Stimulated activated CD4-positive, alpha-beta T cell treated with anti-CD3 and anti-CD28 coated beads, Interleukin-12 subunit alpha, Interleukin-12 subunit beta, amount 100 ng/mL, for 4 hours (primary cell): ENCODE results near the gene FXR1.
"Not testable (repeated sequence)": the region's sequence is repeated elsewhere in the genome, so short reads cannot be mapped to it uniquely, and the experiment has no call there.

Experiments used
- DNase-seq: peaks from one replicate; pipeline ENCODE4 v3.0.0-alpha.2; 2020

The FXR1 gene

DNA sequence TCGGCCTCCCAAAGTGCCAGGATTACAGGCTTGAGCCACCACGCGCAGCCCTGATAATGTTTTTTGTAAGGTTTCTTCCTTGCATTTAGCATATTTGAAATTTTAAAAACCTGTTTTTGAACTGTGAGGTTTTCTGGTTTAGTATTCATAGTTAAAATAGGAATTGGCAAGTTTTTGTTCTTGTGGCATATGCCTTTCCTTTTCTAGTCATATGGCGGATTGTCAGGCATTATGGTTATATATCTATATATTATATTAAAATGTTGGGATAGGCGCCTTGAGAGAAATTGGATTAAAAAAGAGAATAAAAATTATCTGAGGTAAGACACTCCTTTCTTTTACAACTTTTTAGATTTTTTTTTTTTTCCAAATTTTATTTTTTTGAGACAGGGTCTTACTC, 28.4 kb downstream of the FXR1 start:
- DNase-seq: no peak

DNA sequence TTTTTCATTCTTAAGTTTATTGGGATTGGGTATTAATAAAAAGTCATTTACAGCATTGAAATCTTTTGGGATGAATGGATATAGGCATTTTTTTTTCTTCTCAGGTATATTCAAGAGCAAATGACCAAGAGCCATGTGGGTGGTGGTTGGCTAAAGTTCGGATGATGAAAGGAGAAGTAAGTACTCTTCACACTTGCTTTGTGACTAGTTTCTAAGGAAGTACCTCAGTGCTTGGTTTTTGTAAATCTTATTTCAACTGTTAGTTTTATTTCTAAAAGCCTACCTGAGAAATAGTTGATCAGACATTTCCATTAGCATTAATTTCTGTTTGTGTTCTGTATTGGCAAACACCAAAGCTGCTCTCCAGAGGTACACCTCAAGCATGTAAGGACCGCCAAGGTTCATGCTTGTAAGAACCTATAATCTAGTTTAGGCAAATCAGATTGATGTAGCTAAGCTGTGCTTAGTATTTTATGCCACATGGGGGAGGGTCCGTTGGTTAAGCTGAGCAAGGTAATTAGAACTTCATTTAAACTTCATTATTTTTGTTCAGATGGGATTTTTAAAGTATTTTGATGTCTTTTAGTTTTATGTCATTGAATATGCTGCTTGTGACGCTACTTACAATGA, 35.4 kb downstream of the FXR1 start:
- no peak for DNase-seq

DNA sequence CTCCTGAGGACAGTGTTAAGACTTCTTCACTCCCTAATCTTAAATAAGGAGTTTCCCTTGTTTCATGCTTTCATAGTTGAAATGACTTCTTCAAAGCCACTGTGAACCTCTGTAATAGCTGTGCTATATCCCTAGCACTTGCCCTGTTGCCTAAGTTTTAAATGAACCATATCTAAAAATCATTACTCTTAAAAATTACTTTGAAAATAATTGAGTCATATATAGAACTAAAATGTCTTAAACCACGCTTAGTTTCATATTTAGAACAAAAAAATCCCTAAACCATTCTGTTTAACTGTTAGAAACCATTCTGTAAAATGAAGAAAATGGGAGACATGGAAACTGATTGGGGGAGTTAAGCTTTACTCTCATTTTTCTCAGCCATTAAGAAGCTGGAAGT, 47.2 kb downstream of the FXR1 start:
- no peak for DNase-seq

- no peak for DNase-seq
These were observed 48.6 kb downstream of the FXR1 start for GRCh38 chr3:180961087-180961486.

DNA sequence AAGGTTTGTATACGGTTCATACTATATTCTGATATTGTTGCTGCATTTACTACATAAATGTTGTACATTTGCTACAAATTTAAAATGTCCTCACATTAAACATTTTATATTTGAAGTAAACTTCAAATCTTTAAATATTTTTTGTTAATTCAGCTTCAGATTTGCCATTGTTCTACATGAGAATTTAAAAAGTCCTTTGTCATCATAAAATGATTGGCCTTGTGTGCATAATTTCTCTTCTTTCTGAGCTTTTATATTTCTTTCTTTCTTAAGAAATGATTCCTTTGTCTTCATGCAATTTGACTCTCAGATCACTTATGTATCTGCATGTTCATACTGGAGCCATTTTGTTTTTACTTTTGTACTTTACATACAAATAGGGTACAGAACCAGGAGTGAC, 49.1 kb downstream of the FXR1 start:
- no peak for DNase-seq

DNA sequence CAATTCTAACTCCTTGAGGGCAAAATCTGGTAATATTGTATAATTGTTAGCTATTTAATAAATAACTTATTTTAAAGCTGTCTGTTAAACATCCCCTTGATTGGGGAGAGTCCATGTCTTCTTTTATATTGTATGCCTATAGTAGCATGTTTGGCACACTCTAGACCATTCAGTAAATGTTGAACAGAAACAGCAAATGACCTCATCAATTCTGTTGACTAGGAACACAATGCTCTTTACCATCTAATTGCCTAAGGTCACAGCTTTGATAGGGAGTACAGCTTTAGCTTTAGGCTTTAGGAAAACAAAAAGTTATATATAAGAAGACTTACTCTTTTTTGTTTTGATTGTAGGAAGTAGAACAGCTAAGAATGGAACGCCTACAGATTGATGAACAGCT, 50.1 kb downstream of the FXR1 start:
- no peak for DNase-seq

DNA sequence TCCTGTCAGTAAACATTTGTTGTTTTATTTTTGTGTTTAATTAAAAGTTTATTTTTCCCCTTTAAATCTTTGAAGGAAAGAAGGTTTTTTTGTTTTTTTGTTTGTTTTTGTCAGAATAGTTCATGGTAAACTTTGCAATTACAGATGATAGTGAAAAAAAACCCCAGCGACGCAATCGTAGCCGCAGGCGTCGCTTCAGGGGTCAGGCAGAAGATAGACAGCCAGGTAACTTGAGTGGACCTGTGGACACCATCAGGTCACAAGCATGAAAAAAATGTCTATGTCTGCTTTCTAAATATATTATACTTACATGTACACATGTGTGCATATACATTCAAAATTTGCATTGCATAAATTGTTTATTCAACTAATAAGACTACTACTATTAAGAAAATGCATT, 58.5 kb downstream of the FXR1 start:
- DNase-seq: no peak

DNA sequence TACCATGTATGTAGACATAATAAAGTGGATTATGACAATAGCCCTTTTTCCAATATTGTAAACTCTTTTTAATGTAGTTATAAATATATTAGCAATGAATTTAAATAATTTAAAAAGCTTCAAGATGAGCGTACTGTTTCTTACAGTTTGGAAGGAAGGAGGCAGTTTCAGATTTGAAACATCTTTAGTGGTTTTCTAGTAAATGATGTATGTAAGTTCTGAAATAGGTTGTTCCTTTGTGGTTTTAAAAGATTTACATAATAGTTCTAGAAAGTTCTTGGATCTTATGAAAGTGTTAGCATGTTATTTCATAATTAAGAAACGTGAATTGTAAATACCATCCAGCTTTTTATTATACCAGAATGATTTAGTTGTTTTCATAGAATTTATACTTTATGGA, 61.1 kb downstream of the FXR1 start:
- DNase-seq: no peak

- DNase-seq: no peak
These were observed 61.8 kb downstream of the FXR1 start for GRCh38 chr3:180974286-180974685.

DNA sequence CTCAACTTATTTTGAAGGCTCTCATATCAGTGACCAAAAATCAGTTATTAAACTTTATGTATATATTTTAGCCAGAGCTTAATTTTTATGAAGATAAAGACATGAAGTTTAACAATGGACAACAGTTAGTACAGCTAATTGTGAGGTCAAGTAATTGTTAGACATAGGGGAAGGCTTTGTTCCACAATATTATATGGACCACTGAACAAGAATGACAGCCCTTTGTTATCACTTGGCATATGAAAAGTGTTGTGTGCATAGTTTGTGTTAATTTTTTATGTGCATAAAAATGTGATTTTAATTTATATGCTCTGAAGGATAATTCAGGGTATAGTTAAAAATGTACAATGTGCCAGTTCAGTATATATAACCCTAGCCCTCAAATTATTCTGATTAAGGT, 65.0 kb downstream of the FXR1 start:
- no peak for DNase-seq

DNA sequence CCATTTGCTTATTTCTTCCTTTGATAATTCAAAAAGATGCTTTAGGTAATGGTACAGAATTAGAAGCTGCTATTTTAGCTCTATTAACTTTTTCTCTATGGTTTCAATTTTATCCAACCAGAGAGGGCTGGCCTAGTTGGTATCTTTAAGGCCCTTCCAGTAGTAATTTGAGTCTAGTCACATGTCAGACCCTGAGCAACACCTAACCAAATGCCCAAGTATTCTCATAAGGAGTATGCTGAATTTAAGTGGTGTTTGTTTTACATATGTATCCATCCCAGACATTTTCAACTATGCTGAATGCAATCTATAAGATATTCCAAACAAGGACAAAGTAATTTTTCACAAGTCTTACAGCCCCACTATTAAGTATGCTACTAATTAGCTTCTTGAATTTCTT, 67.5 kb downstream of the FXR1 start:
- no peak for DNase-seq

DNA sequence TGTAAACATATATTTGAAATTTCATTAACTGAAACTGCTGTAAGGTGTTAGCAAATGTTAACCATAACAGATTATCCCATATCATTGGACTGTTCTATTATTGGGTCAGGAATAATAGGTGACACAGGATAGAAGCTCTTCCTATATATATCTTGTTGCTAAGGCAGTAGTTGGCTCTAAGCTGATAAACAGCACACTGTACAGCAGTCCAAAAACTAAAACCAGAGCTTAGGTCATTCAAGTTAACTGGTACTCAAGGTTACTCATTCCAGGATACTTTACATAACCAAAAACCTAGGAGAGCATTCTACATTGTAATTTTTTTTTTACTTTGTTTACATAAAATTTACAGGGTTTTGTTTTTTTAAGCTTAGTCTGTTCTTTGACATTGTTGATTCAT, 68.1 kb downstream of the FXR1 start:
- no peak for DNase-seq

DNA sequence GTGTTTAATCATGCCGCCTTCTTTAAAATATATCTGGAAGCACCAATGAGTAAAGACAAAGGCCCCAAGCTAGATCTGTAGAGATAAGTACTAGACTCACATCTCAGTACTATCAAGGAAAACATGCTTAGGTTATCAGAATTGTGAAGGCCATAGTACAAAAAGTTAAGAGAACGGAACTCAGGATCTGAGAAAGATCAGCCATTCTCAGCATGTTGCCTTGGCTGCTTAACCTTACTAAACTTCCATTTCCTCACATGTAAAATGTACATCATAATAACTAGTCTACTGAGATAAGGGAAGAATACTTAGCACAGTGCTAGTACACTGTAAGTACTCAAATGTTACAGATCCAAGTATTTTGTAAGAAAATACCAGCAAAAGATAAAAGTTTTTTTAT, 69.4 kb downstream of the FXR1 start:
- DNase-seq: no peak

DNA sequence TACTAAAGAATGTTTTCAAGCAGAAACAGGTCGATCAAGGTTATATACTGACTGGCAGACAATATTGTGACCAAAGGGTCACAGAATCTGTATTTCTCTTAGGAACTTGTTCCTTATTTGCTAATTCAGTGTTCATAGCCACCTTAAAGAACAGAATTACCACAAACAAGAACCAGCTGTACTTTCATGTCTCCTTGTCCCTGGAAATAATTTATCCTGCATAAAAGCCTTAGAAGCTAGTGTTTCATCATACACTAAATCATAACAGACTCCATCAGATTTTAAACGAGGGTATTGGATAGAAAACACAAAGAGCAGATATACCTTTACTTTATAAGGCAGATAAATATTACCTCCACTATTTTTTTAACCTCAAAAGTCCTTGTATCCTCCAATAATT, 70.7 kb downstream of the FXR1 start:
- DNase-seq: no peak

DNA sequence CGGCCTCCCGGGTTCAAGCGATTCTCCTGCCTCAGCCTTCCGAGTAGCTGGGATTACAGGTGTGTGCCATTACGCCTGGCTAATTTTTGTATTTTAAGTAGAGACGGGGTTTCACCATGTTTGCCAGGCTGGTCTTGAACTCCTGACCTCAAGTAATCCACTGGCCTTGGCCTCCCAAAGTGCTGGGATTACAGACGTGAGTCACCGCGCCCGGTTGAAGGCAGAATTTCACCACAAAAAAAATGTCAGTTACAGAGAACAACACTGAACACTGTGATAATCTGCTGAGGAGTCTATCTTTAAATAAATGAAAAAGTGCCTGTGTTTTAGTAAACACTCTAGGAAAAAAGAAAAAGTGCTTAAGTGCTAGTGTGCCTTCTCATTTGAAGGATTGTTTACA, 73.9 kb downstream of the FXR1 start:
- not testable (repeated sequence) for DNase-seq

DNA sequence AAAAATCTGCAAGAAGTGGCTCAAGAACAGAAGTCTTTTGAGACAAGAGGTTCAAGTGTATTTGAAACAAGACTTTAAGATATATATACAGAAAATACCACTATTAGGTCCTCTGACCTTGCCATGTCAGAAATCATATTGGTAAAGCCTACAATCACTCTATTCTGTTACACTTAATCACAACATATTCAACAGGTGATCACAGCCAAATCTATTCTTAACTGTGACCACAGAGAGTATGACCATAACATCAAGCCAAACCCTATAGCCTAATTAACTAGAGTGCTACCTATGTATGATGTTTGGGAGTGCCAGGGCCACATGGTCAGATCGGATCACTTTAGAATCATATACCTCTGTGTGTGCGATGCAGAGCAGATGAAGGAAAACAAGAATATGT, 74.9 kb downstream of the FXR1 start:
- DNase-seq: no peak

- peak; percentile 81 for DNase-seq
These were observed 77.1 kb downstream of the FXR1 start, which contains the start of gene DNAJC19 for GRCh38 chr3:180989291-180990163. Gene DNAJC19 (minus strand): TSS chr3:180989736. CDS start chr3:180989602, 134 bp downstream.

DNA sequence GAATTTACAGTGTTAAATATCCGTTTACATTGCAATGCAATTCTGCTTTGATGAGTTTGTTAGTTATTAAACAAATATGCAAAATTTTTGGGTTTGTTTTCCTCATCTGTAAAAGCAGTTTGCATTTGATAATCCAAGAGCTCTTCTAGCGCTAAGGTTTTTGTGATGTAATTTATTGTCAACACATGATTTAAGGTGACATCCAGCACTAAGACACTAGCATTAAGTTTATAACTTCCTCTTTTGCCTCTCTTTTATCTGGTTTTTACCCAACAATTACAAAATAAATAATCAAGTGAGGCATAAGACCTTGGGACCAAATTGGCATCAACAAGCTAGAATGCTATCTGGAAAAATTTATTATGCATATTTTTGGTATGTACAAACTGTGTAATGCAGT, 78.0 kb downstream of the FXR1 start:
- no peak for DNase-seq

GRCh38 chr3:180996415-180996932, 84.0 kb downstream of the FXR1 start:
- no peak for DNase-seq

DNA sequence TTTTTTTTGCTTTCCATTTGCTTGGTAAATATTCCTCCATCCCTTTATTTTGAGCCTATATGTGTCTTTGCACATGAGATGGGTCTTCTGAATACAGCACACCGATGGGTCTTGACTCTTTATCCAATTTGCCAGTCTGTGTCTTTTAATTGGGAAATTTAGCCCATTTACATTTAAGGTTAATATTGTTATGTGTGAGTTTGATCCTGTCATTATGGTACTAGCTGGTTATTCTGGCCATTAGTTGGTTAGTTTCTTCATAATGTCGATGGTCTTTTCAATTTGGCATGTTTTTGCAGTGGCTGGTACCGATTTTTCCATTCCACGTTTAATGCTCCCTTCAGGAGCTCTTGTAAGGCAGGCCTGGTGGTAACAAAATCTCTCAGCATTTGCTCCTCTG, 89.9 kb downstream of the FXR1 start:
- DNase-seq: not testable (repeated sequence)

DNA sequence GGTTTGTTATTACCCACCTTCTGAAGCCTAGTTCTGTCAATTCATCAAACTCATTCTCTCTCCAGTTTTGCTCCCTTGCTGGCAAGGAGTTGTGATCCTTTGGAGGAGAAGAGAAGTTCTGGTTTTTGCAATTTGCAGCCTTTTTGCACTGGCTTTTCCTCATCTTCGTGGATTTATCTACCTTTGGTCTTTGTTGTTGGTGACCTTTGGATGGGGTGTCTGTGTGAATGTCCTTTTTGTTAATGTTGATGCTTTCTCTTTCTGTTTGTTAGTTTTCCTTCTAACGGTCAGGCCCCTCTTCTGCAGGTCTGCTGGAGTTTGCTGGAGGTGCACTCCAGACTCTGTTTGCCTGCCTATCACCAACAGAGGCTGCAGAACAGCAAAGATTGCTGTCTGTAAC, 91.0 kb downstream of the FXR1 start:
- DNase-seq: not testable (repeated sequence)

DNA sequence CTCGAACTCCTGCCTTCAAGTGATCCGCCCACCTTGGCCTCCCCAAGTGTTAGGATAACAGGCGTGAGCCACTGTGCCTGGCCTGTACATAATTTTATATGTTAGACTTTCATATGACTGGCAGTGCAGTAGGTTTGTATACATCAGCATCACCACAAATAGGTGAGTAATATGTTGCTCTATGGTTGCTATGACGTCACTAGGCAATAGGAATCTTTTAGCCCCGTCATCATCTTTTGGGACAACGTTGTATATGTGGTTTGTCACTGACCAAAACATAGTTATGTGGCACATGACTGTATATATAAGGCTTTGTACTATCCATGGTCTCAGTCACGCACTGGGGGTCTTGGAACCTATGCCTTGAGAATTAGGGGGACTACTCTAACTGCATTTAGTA, 94.1 kb downstream of the FXR1 start:
- no peak for DNase-seq

DNA sequence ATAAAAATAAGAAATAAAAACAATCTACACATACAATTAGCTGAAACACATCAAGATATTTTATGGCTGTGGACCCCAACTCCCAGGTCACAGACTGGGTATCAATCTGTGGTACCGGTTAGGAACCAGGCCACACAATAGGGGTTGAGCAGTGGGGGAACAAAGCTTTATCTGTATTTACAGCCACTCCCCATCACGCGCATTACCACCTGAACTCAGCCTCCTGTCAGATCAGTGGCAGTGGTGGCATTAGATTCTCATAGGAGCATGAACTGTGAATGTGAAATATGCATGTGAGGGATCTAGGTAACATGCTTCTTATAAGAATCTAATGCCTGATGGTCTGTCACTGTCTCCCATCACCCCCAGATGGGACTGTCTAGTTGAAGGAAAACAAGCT, 94.8 kb downstream of the FXR1 start:
- no peak for DNase-seq

DNA sequence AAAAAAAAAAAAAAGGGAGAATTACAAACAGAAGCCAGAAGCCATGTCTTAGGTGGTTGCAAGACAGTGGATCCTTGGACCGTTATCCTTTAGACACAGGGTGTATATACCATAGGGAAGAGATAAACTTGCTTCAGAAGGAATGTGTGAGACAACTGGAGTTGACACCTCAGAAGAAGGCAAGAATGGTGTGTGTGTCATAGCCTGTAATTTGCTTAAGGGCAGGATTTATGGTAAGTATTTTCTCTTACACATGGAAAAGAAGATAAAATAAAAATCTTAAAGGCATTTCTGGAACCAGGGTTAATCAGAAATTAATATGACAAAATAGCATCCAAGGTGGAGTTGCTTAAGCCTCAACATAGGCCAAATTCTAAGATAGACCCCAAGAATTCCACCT, 96.3 kb downstream of the FXR1 start:
- DNase-seq: no peak
